ENCODE data around the gene CNN2. TPM values are rescaled to one million over a fixed set of nuclear protein-coding genes. Genes with fewer than 3 reads are reported as not detected.

The CNN2 gene
- total and polyA plus RNA-seq, 2 of the 13 experiments (the other 11 are each of a cell fraction or from before 2014, with no cell fraction given), result 63.6 to 70.0 TPM

DNA sequence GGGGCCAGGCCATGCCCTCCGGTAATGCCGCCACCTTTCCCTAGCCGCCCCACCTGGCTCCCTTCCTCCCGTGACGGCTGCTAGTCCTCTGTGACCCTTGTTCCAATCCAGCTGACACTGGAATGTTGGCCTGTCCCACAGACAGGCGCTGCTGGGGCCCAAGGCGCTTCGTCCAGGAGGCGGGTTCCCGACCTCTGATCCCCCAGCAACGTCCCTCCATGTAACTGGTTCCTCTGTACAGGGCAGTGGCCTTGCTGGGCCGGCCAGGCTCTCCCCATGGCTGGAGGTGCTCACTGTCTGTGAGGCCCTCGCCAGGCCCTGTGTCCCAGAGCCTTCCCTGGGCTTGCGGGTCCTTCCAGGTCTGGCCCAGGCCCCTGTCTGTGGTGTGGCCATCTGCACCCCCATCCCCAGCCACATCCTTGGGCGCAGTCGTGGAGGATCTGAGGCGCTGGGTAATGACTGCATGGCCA, 33.0 kb upstream of the CNN2 start (continued):
- TF ChIP-seq ZNF615 (CRISPR knock-in tag; IDR thresholded peaks at IDR 0.05; ENCODE audit: borderline replicate concordance) (no peak), ZNF180 (CRISPR knock-in tag; IDR thresholded peaks at IDR 0.05; ENCODE audit: borderline replicate concordance, low read depth) (no peak), GPN1 (CRISPR knock-in tag; IDR thresholded peaks at IDR 0.05; ENCODE audit: borderline replicate concordance) (no peak), MED1 (CRISPR knock-in tag; IDR thresholded peaks at IDR 0.05) (peak; percentile 78), KLF9 (CRISPR knock-in tag; IDR thresholded peaks at IDR 0.05; ENCODE audit: low read depth) (no peak), E2F1 (CRISPR knock-in tag; IDR thresholded peaks at IDR 0.05) (no peak), BRF2 (CRISPR knock-in tag; IDR thresholded peaks at IDR 0.05) (peak; percentile 70; the same call in 1 of the 2 replicates), TGIF2 (CRISPR knock-in tag; IDR thresholded peaks at IDR 0.05) (no peak), TBP (CRISPR knock-in tag; IDR thresholded peaks at IDR 0.05) (no peak), LBX2 (CRISPR knock-in tag; IDR thresholded peaks at IDR 0.05; ENCODE audit: borderline replicate concordance) (no peak), KDM1A (CRISPR knock-in tag; IDR thresholded peaks at IDR 0.05) (no peak), ZNF263 (CRISPR knock-in tag; IDR thresholded peaks at IDR 0.05) (peak; percentile 98), ARID5B (CRISPR knock-in tag; IDR thresholded peaks at IDR 0.05) (peak; percentile 56), ZNF619 (CRISPR knock-in tag; IDR thresholded peaks at IDR 0.05) (no peak), SMAD9 (CRISPR knock-in tag; IDR thresholded peaks at IDR 0.05) (no peak), SAP130 (CRISPR knock-in tag; IDR thresholded peaks at IDR 0.05; ENCODE audit: low read depth) (peak; percentile 89), CREM (IDR thresholded peaks at IDR 0.05) (peak; percentile 48; the same call in 1 of the 2 replicates), CREM (CRISPR knock-in tag; IDR thresholded peaks at IDR 0.05) (no peak), SP1 (IDR thresholded peaks at IDR 0.05) (no peak), SP1 (CRISPR knock-in tag; IDR thresholded peaks at IDR 0.05) (0 out of 2 replicates have a peak, but pooled peaks have one; percentile 17), ZBTB1 (CRISPR knock-in tag; IDR thresholded peaks at IDR 0.05; ENCODE audit: borderline replicate concordance) (no peak), HOXA3 (CRISPR knock-in tag; IDR thresholded peaks at IDR 0.05) (peak; percentile 91)

Data from HepG2 (cell line).